Mucosa of descending colon (tissue), 3 donors: ENCODE results near the gene ARHGAP26. TPM values are rescaled to one million over a fixed set of nuclear protein-coding genes. Genes with fewer than 3 reads are reported as not detected.
"Not testable (repeated sequence)": the region's sequence is repeated elsewhere in the genome, so short reads cannot be mapped to it uniquely, and the experiment has no call there.

Experiments
- ATAC-seq: fragments of 200-7000 bp; cut with Tn5 transposase; one replicate; pipeline ENCODE4 v1.9.1; 2020; ENCODE audit warnings: mild to moderate bottlenecking, moderate library complexity
- DNase-seq, 3 donors: peaks; one replicate each; pipeline ENCODE4 v3.0.0-alpha.2; 2020
- H3K36me3 ChIP-seq: fragments of 200-600 bp; one replicate; pipeline ENCODE4 v1.8.0; 2021; ENCODE audit warnings: low read depth, mild to moderate bottlenecking
- H3K4me1 ChIP-seq: fragments of 200-600 bp; one replicate; pipeline ENCODE4 v1.8.0; 2021; ENCODE audit warnings: low read depth, mild to moderate bottlenecking
- H3K4me3 ChIP-seq: fragments of 200-600 bp; one replicate; pipeline ENCODE4 v1.8.0; 2021; ENCODE audit warnings: mild to moderate bottlenecking
- H3K9me3 ChIP-seq: fragments of 200-600 bp; one replicate; pipeline ENCODE4 v1.8.0; 2021; ENCODE audit warnings: mild to moderate bottlenecking
- CTCF ChIP-seq: fragments of 200-600 bp; IDR thresholded peaks from one replicate; pipeline ENCODE4 v1.8.0; 2022; ENCODE audit warnings: antibody characterized with exemption, mild to moderate bottlenecking
- intact Hi-C, 2 donors: fragments of 100-400 bp; cut with DNase I in 1 of 2; cut with micrococcal nuclease in 1 of 2; formaldehyde crosslinking; loops; one replicate each; pipeline versions ENCODE4 v1.11.0 to v1.11.1; 2022; cut with DNase I, micrococcal nuclease
- total RNA-seq, 3 donors: library from RNA; stranded (reverse); fragmentation: NEBNext Ultra II Directional in 2 of 3; extraction: Animal tissue kit (Norgen Biotek cat#: 25700) in 2 of 3; gene quantifications; one replicate each; pipeline versions ENCODE4 v1.2.1 to v1.2.4, GENCODE V29; 2021 to 2023
- donor health status: DM: no; HTN: no; CAD: no; lungs with moderate emphysema.
- donor health status: DM: no; HTN: no; CAD: no.
- donor health status: DM: no; HTN: yes; CAD: no.

ARHGAP26 gene
- total RNA-seq, 3 donors from 2014 or later: 52.9 to 96.0 (median 67.8) TPM

- no peaks in the 10 kb centered on the region for H3K36me3 ChIP-seq
- intact Hi-C loops: no loop called here
These were observed 428.2 kb downstream of the ARHGAP26 start for GRCh38 chr5:143198332-143198731.

GRCh38 chr5:143199161-143199560, 429.0 kb downstream of the ARHGAP26 start:
- Histone ChIP-seq H3K4me1 (no peaks in the 10 kb centered on the region), H3K9me3 (no peaks in the 10 kb centered on the region), H3K36me3 (no peaks in the 10 kb centered on the region), H3K4me3 (no peak overlapping the region)
- no peak for TF ChIP-seq CTCF
- DNase-seq: no peak
- intact Hi-C loops: no loop called here
- no peak for ATAC-seq

More at GRCh38 chr5:143198332-143198731, 428.2 kb downstream of the ARHGAP26 start:
- Histone ChIP-seq H3K9me3 (no peaks in the 10 kb centered on the region), H3K4me1 (no peaks in the 10 kb centered on the region), H3K4me3 (no peak overlapping the region)
- no peak for TF ChIP-seq CTCF
- DNase-seq: no peak
- ATAC-seq: no peak

- Histone ChIP-seq H3K4me3 (no peak overlapping the region), H3K9me3 (no peaks in the 10 kb centered on the region), H3K4me1 (no peaks in the 10 kb centered on the region), H3K36me3 (no peaks in the 10 kb centered on the region)
- intact Hi-C loops: no loop called here
- ATAC-seq (no peak), DNase-seq (no peak)
- no peak for TF ChIP-seq CTCF
These were observed 429.7 kb downstream of the ARHGAP26 start for GRCh38 chr5:143199843-143200242.

- no peak for DNase-seq
- intact Hi-C loops: no loop called here
- no peak for TF ChIP-seq CTCF
- Histone ChIP-seq H3K36me3 (no peaks in the 10 kb centered on the region), H3K4me1 (no peaks in the 10 kb centered on the region), H3K9me3 (no peaks in the 10 kb centered on the region), H3K4me3 (no peak overlapping the region)
- peak; percentile 46 for ATAC-seq
These were observed 430.7 kb downstream of the ARHGAP26 start for GRCh38 chr5:143200781-143201398.

GRCh38 chr5:143201589-143201988, 431.4 kb downstream of the ARHGAP26 start:
- Histone ChIP-seq H3K4me3 (no peak overlapping the region), H3K4me1 (no peaks in the 10 kb centered on the region), H3K36me3 (no peaks in the 10 kb centered on the region), H3K9me3 (no peaks in the 10 kb centered on the region)
- ATAC-seq (no peak), DNase-seq (no peak)
- no peak for TF ChIP-seq CTCF
- intact Hi-C loops: no loop called here

GRCh38 chr5:143203301-143203956, 433.3 kb downstream of the ARHGAP26 start:
- DNase-seq, ATAC-seq, intact Hi-C loops, H3K36me3 ChIP-seq, H3K9me3 ChIP-seq, H3K4me3 ChIP-seq, H3K4me1 ChIP-seq: not testable (repeated sequence)
